ENCODE results near the gene NUP85.
"Not testable (repeated sequence)": the region's sequence is repeated elsewhere in the genome, so short reads cannot be mapped to it uniquely, and the experiment has no call there.

NUP85 gene

GRCh38 chr17:75242461-75243042 is 37.1 kb downstream of the NUP85 start:
- DNase-seq: no peak

DNA sequence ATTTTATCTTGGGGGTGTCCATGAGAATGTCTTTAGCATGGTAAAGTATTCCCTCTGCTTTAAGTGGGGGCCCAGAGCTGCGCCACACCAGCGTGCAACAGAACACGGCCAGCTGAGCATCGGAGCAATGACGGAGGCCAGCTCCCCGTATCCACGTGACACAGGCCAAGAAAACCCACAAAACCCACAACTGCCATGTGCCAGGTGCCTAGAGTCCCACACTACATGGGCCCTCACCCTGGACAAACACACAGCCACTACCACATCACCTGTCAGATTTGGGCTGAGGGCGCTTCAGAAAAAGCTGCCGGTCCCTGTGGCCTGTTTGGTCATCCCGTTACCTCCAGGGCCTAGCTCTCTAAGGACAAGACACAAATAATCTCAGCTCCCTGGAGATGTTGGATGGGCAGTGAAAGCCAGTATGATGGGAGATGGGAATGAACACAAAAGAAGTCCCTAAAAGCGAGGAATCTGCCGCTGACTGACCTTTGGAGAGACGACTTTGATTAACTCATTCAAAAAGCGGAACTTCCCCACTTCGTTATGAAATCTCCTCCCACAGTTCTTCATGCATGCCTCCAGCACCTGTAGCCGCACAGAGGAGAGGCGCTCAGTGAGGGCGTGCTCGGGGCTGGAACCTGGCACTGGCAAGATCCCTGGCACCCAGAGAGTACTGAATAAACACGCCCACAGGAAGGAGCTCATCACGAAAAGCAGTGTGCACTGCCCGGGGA is 38.8 kb downstream of the NUP85 start:
- no peak for DNase-seq

DNA sequence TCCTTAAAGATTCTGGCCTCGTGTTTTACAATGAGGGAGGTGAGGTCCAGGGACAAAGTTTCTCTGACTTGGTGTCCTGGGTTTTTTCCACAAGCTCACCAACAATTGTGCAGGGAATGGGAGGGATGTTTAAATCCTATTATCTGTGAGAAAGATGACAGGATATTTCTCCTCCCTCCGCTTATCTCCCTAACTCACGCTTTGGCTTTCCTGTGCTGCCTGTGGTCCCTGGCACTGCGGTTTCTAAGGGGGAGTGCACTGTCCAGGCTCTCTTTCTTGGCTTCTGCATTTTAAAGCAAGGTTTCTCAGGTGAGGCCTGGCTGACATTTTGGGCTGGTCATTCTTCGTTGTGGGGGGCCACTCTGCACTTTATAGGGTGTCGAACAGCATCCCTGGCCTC is 39.5 kb downstream of the NUP85 start:
- no peak for DNase-seq

DNA sequence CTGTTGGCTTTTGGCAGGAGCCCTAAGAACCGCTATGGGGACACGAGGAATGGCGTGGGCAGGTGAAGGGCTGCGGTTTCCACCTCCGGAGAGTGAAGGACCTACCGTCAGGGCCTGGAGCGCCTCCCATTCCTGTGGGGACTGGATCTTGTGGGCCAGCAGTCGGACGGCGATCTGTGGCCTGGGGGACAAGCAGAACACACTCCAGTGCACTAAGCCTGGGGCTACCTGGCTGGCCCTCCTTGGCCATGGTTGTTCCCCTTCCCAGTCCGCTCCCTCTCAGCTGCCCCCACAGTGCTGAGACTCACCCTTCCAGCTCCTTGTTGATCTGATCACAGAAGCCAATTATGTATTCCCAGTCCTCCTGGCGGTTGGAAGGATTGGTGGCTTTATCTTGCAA is 40.9 kb downstream of the NUP85 start:
- DNase-seq: no peak

- no peak for DNase-seq
These were observed 44.1 kb downstream of the NUP85 start for GRCh38 chr17:75249564-75249963.

DNA sequence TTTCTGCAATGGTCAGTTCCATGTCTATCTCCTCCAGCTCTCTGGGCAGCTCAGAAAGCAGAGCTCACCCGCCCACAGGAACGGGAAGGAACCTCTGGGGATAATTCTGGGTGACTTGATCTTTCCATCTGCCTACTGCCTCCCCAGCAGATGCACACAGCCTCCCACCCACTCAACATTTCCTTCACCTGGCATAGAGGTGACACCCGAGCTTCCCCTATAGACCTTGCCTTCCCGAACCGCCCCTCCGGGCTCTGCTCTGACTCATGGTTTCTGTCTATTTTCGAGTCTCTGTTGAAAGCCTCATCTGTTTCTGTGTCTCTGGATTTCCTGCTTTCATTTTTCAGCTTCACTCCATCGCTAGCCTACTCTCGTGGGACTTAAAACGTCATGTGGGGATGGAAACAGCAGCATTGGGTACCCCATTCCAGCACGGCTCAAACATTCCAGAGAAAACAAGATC is 44.6 kb downstream of the NUP85 start:
- DNase-seq: no peak

- no peak for DNase-seq
These were observed 46.7 kb downstream of the NUP85 start for GRCh38 chr17:75252039-75252816.

GRCh38 chr17:75255954-75256698 is 50.6 kb downstream of the NUP85 start:
- not testable (repeated sequence) for DNase-seq

DNA sequence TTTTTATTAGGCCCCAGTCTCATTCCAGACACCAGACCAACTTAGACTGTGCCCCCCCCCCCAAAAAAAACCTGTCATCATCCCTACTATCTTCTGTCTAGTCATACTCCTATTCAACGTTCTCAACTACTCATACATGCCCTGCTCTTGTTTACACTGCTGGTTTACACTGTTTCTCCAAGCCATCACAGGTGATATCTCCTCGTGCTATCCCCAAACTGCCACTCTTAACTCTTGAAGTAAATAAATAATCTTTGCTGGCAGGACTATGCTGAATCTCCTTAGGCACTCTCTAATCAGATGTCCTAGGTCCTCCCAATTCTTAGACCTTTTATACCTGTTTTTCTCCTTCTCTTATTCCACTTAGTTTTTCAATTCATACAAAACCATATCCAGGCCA is 51.7 kb downstream of the NUP85 start:
- DNase-seq: not testable (repeated sequence)

GRCh38 chr17:75260641-75261335 is 55.3 kb downstream of the NUP85 start:
- DNase-seq: no peak

DNA sequence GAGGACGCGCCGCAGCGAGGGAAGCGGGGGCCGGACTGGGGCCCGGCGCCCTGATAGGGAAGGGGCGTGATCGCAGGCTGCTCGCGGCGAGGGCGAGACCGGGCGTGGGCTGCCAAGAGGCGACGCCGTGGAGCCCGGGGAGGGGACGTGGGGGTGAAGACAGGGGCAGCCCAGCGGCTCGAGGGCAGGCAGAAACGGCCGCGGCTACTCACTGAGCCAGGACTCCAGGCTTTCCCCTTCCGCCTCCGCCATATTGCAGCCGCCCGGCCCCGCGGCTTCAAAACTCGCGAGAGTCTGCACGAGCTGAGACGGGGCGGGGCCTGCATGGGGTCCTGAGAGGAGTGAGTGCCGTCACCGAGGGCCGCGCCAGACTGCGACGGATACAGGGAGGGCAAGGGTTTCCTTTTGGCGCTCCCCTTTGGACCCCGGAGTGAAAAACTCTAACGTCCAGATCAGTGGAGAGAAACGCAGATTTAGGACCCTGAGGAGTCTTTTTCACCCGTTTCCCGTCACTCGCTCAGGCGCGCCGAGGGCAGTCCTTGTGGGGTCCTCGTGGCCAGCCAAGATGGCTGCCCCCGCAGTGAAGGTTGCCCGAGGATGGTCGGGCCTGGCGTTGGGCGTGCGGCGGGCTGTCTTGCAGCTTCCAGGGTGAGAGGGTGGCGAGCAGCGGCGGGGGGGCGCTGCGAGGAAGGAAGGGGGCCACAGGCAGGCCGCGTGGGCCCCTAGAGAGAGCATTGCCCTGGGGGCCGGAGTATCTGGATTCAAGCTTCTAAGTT is 56.0 kb downstream of the NUP85 start, which contains the start of the genes GGA3 and MRPS7:
Gene GGA3, minus strand, starts transcription at position 271 of the 776 bp plus-strand sequence. Its CDS starts 19 bp downstream, at position 252.
Gene MRPS7, plus strand, starts transcription at position 544 of the 776 bp plus-strand sequence. Its CDS starts 22 bp downstream, at position 566.
- DNase-seq: peak; percentile 65 to 94

DNA sequence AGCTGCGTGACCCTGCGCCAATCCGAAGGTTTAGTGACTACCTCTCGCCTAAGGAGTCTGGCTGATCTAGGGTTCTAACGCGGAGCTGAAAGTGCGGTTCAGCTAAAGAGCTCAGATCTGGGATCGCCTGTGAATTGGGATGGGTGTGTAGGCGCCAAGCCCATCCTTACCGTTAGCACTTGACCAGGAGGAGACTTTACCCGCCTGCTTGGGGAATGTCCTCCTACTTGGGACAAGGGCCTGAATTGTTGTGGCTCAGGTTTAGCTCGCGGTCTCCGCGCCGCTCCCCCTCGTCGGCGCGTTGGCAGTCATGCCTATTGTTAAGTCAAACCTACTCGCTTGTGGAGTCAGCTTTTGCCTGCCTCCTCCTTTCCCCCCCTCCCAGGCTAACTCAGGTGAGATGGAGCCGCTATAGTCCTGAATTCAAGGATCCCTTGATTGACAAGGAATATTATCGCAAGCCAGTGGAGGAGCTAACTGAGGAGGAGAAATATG is 56.7 kb downstream of the NUP85 start:
- no peak for DNase-seq

DNA sequence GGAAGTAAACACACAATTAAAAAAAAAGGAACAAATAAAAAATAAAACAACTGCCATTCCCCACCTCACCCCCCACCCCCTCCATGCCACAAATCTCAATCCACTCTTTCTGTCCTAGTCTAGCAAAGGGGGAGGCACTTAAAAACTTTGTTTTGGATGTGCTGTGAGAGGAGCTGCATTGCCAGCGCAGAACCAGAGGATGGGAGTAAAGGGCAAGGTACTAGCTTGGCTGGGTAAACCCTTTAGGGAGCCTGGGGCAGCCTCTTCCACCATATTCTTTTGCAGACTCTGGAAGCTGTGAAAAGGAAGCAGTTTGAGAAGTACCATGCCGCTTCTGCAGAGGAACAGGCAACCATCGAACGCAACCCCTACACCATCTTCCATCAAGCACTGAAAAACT is 57.6 kb downstream of the NUP85 start:
- DNase-seq: no peak

DNA sequence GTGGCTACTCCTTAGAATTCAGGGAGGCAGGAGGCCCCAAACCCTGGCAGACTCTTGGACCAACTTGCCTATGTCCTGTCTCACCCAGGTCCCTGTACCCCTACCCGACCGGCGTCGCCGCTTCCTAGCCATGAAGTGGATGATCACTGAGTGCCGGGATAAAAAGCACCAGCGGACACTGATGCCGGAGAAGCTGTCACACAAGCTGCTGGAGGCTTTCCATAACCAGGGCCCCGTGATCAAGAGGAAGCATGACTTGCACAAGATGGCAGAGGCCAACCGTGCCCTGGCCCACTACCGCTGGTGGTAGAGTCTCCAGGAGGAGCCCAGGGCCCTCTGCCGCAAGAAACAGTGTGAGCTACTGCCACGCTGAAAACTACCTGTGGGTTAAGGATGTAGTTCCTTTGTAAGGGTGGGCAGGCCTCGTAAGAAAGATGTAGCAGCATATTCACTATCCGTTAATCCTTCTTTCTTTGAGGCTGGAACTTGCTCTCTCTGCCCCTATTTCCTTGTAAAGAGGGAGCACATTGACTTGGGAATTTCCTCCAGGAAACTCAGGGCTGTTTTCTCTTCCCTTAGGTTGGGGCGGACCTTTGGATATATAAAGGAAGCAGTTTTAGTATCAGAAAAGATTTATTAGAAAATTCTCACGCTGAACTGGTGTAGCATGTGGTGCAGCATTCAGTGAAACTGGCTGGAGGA is 60.3 kb downstream of the NUP85 start:
- DNase-seq: no peak

DNA sequence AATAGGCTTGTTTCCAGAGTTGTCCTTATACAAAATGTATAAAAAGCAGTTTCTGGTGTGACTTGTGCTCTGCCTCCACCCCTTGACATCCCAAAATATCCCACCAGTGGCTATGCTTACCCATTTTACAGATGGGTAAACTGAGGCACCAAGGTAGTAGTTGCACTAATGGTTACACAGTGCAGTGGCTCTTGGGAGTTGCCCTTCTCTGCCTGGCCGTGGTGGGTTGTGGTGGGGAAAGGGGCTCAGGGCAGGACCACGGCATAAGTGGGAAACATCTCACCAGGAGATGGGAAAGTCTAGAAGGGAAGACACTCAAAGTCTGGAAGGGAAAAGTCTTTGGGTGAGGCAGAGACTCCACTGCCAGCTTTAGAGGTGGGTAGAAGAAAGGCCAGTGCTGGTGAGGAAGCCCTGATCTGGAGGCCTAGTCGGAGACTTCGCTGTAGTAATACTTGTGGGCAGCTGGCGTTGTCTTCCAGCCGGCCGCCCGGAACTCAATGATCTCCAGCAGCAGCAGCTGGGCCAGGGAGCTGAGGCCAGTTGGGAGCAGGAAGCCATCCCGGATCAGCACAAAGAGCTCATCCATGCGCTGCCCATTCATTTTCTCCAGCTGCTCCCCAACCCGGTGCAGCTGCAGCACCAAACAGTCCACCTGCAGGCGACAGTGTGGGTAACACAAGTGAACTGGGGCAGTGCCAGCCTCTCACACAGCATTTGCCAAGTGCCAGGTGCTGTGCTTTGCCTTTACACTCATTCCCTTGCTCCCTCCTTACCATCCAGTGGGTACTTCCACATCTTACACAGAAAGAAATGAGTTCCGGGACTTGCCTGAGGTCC is 61.1 kb downstream of the NUP85 start:
- DNase-seq: no peak

DNA sequence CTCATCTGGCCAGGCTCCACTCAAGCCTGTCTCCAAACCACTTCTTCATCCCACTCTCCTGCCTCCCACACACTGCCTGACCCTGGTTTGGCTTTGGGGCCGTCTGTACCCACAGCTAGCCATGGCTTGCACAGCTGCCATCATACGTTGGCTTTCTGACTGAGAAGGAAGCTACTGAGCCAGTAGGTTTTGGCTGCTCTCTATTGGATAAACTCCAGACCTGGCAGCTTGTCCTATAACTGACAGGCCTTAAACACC is 61.6 kb downstream of the NUP85 start:
- no peak for DNase-seq

- DNase-seq: no peak
These were observed 62.1 kb downstream of the NUP85 start for GRCh38 chr17:75267411-75268232.

DNA sequence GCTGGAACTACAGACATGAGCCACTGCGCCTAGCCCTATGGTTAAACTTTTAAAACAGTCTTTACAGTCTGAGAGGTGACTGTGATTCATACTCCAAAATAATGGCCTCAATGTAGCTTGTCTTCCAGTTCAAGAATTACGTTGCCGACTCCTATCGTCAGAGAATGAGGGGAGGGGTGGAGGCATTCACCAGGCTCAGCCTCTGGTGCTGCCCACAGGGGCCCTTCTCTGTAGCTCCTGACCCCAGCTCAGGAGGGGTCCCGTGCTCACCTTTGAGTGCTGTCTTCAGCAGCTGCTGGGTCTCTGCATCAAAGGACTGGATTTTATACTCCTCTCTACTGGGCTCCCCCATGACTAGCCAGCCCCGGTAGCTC is 64.4 kb downstream of the NUP85 start:
- DNase-seq: no peak

All from cerebellar nuclear complex (tissue), 1 donor.